ENCODE measurements around the gene FSIP1.
A peak's percentile ranks its signal among the peaks of the same experiment; 100 is the strongest.

GRCh38 chr15:39782441-39783138, at the start of gene FSIP1:
- TF ChIP-seq ATF2 (CRISPR knock-in tag; IDR thresholded peaks at IDR 0.05) (no peak), BCOR (IDR thresholded peaks at IDR 0.05) (peak; percentile 92), CHCHD3 (CRISPR knock-in tag; IDR thresholded peaks at IDR 0.05) (no peak), CHD2 (IDR thresholded peaks at IDR 0.05; ENCODE audit: low read depth, low read length) (peak; percentile 100)

Measured in K562 (cell line).